Kidney (tissue), 22 donors: Measurements from ENCODE around the gene PIK3R2. TPM values are rescaled to one million over a fixed set of nuclear protein-coding genes. Genes with fewer than 3 reads are reported as not detected.
"Not testable (repeated sequence)": the region's sequence is repeated elsewhere in the genome, so short reads cannot be mapped to it uniquely, and the experiment has no call there.

Source experiments
- DNase-seq, 5 donors: peaks; one replicate each; pipeline ENCODE4 v3.0.0-alpha.2; 2013 to 2020
- FAIRE-seq: peaks from 2 replicates; lab custom pipeline; 2012; peaks lifted over from hg19 to GRCh38; lab: Jason Lieb, UNC
- H3K27ac ChIP-seq, 2 donors: one replicate each; pipeline ENCODE4 v1.7.0; 2013; ENCODE audit warnings: low read depth in 2 of 2, low read length in 2 of 2, inconsistent platforms in 1 of 2
- H3K27me3 ChIP-seq: one replicate; pipeline ENCODE4 v1.7.1; 2013; ENCODE audit warnings: low read length, inconsistent platforms; ENCODE audit not compliant: control insufficient read depth, insufficient read depth
- H3K36me3 ChIP-seq, 3 donors: one replicate each; pipeline versions ENCODE4 v1.7.0 to v1.7.1; 2013; ENCODE audit warnings: low read length in 3 of 3, control low read depth in 1 of 3, inconsistent platforms in 1 of 3; ENCODE audit not compliant: insufficient read depth in 3 of 3, control insufficient read depth in 2 of 3
- H3K4me1 ChIP-seq, 3 donors: one replicate each; pipeline versions ENCODE4 v1.7.0 to v1.7.1; 2013; ENCODE audit warnings: low read length in 3 of 3, inconsistent platforms in 1 of 3, low read depth in 1 of 3; ENCODE audit not compliant: control insufficient read depth in 2 of 3, insufficient read depth in 2 of 3
- H3K4me3 ChIP-seq, 3 donors: one replicate each; pipeline versions ENCODE4 v1.7.0 to v1.8.1; 2013; ENCODE audit warnings: low read length in 3 of 3, control low read depth in 1 of 3, inconsistent platforms in 1 of 3
- H3K9ac ChIP-seq, 3 donors: one replicate each; pipeline versions ENCODE4 v1.7.0 to v1.7.1; 2013; ENCODE audit warnings: low read length in 3 of 3, control low read depth in 1 of 3, inconsistent platforms in 1 of 3
- H3K9me3 ChIP-seq, 3 donors: one replicate each; pipeline versions ENCODE4 v1.7.0 to v1.7.1; 2013; ENCODE audit warnings: low read length in 3 of 3, control low read depth in 1 of 3, inconsistent platforms in 1 of 3; ENCODE audit not compliant: control insufficient read depth in 2 of 3, insufficient read depth in 1 of 3
- intact Hi-C: fragments of 100-400 bp; cut with DNase I; formaldehyde crosslinking; loops from one replicate; pipeline ENCODE4 v1.11.1; 2022
- long read RNA-seq, 10 donors: library from polyadenylated mRNA in 1 of 10; unstranded in 1 of 10; transcript quantifications; one replicate each; pipeline ENCODE4 v2.0.0 and lab custom pipeline, GENCODE V29; 2021 to 2026
- polyA plus RNA-seq: library from polyadenylated mRNA; stranded (reverse); fragments of 350-450 nt; fragmentation: Illumina TruSeq; extraction: RNeasy Lipid Tissue Mini Kit (QIAGEN cat#74804); gene quantifications from one replicate; pipeline ENCODE4 v1.2.3, GENCODE V29; 2014; ENCODE audit warnings: low read depth, low replicate concordance; ENCODE audit not compliant: insufficient read depth
- total RNA-seq: library from RNA; stranded (reverse); fragmentation: NEBNext Ultra II Directional; extraction: Animal tissue kit (Norgen Biotek cat#: 25700); gene quantifications from one replicate; pipeline ENCODE4 v1.2.1, GENCODE V29; 2021
- TF ChIP-seq, protein P1 (sequence below): IDR thresholded peaks from 3 replicates; pipeline ENCODE4 v1.5.1; 2012; ENCODE audit warnings: mild to moderate bottlenecking, moderate library complexity, borderline replicate concordance; ENCODE audit not compliant: insufficient read depth; ENCODE audit errors: extremely low read depth
- donor health status: control.
- donor health status: control.
- donor health status: control.
- donor health status: control.
- donor health status: control.
- donor health status: DM: yes; HTN: yes; CAD: no.
- donor health status: Normal renal cell carcinoma (clear cell type).

PIK3R2 gene
- 29.6 TPM for total RNA-seq
- polyA plus RNA-seq: 10.1 TPM
- long read RNA-seq, donor 1, full-length matches to known transcripts: 9 of 17 reads
- long read RNA-seq, donor 1, partial matches to known transcripts: 8 of 17 reads
- long read RNA-seq, donor 1, other reads (novel, unspliced or antisense): 0 of 17 reads
- long read RNA-seq, donor 2, full-length matches to known transcripts: 2 of 2 reads
- long read RNA-seq, donor 2, partial matches to known transcripts: 0 of 2 reads
- long read RNA-seq, donor 2, other reads (novel, unspliced or antisense): 0 of 2 reads
- long read RNA-seq, donor 3, full-length matches to known transcripts: 6 of 12 reads
- long read RNA-seq, donor 3, partial matches to known transcripts: 6 of 12 reads
- long read RNA-seq, donor 3, other reads (novel, unspliced or antisense): 0 of 12 reads
- long read RNA-seq, donor 4, full-length matches to known transcripts: 2 of 2 reads
- long read RNA-seq, donor 4, partial matches to known transcripts: 0 of 2 reads
- long read RNA-seq, donor 4, other reads (novel, unspliced or antisense): 0 of 2 reads
- long read RNA-seq, donor 5: 0 reads
- long read RNA-seq, donor 6, full-length matches to known transcripts: 2 of 2 reads
- long read RNA-seq, donor 6, partial matches to known transcripts: 0 of 2 reads
- long read RNA-seq, donor 6, other reads (novel, unspliced or antisense): 0 of 2 reads
- long read RNA-seq, donor 7, full-length matches to known transcripts: 3 of 6 reads
- long read RNA-seq, donor 7, partial matches to known transcripts: 1 of 6 reads
- long read RNA-seq, donor 7, other reads (novel, unspliced or antisense): 2 of 6 reads
- long read RNA-seq, donor 8, full-length matches to known transcripts: 5 of 5 reads
- long read RNA-seq, donor 8, partial matches to known transcripts: 0 of 5 reads
- long read RNA-seq, donor 8, other reads (novel, unspliced or antisense): 0 of 5 reads
- long read RNA-seq, donor 9, full-length matches to known transcripts: 3 of 3 reads
- long read RNA-seq, donor 9, partial matches to known transcripts: 0 of 3 reads
- long read RNA-seq, donor 9, other reads (novel, unspliced or antisense): 0 of 3 reads
- long read RNA-seq, donor 10, full-length matches to known transcripts: 4 of 10 reads
- long read RNA-seq, donor 10, partial matches to known transcripts: 6 of 10 reads
- long read RNA-seq, donor 10, other reads (novel, unspliced or antisense): 0 of 10 reads

DNA sequence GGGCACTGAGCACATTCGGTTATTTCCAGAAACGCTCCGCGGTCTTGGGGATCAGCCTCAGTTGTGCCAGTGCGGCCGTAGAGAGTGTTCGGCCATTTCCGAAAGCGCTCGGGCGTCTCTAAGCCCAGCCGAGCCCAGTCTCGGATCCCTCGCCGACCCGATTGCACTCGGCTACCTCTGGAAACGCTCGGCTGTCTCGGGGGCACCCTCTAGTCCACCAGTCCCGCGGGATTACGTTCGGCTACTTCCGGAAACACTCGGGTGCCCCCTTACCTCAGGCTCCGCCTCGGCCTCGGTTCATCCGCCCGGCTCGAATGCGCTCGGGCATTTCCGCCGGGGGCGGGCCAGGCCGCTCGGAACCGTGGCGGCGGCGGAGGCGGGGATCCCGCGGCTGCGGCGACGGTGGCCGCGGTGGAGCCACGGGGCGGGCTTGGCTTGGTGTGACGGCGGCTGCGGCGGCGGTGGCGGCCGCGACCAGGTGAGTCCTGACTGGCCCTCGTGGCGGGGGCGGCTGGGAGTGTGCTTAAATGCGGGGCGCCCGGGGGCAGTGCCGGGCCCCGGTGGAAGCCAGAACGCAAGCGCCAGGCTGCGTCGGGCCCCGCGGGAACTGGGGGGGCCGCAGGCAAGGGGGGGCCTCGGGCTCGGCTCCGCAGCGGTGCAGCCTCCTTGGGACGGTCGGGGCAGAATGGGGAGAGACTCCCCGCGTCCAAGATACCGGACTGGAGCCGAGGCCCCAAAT is at the start of gene PIK3R2:
PIK3R2 (plus strand) TSS at position 347 of the 739 bp plus-strand sequence. CDS start 2,717 bp downstream, outside the sequence.
- no peaks in the 10 kb centered on the region for H3K9me3 ChIP-seq
- FAIRE-seq (peak; percentile 70), DNase-seq (peak; percentile 100)
- no peaks in the 10 kb centered on the region for H3K27me3 ChIP-seq
- H3K9ac ChIP-seq: peak within 1 kb of the TSS; percentile 66 to 90 (median 90)
- H3K4me1 ChIP-seq: peaks cover 0 to 33% (median 16%) of the 10 kb centered on the region in 3 donors
- peaks cover 0 to 4% (median 0%) of the 10 kb centered on the region in 3 donors for H3K36me3 ChIP-seq
- H3K4me3 ChIP-seq: peak within 1 kb of the TSS; percentile 79 to 86 (median 84)
- peak within 1 kb of the TSS; percentile 93 to 95 for H3K27ac ChIP-seq
- intact Hi-C loops: no loop called here
- TF ChIP-seq, protein P1, sequence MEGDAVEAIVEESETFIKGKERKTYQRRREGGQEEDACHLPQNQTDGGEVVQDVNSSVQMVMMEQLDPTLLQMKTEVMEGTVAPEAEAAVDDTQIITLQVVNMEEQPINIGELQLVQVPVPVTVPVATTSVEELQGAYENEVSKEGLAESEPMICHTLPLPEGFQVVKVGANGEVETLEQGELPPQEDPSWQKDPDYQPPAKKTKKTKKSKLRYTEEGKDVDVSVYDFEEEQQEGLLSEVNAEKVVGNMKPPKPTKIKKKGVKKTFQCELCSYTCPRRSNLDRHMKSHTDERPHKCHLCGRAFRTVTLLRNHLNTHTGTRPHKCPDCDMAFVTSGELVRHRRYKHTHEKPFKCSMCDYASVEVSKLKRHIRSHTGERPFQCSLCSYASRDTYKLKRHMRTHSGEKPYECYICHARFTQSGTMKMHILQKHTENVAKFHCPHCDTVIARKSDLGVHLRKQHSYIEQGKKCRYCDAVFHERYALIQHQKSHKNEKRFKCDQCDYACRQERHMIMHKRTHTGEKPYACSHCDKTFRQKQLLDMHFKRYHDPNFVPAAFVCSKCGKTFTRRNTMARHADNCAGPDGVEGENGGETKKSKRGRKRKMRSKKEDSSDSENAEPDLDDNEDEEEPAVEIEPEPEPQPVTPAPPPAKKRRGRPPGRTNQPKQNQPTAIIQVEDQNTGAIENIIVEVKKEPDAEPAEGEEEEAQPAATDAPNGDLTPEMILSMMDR: no peak

DNA sequence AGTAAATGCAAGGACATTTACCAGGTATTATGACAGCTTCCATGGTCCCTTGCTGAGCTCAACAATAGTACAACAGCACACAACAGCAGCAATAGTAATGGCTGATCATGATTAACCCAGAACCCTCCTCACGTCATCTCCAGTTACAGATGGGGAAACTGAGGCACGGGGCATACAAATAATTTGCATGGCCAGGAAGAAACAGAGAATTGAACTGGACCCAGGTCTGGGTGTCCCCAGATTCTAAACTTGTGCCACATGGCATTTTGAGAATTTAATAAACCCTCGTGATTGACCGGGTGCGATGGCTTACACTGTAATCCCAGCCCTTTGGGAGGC is 48.2 kb upstream of the PIK3R2 start:
- no peaks in the 10 kb centered on the region for H3K36me3 ChIP-seq
- H3K27me3 ChIP-seq: peaks cover 1% of the 10 kb centered on the region
- TF ChIP-seq, protein P1: no peak
- H3K27ac ChIP-seq: peak overlapping the region in 1 of 2 donors; percentile 65
- DNase-seq (no peak), FAIRE-seq (no peak)
- peaks cover 0 to 17% (median 8%) of the 10 kb centered on the region in 3 donors for H3K4me1 ChIP-seq
- peak overlapping the region; percentile 48 to 83 (median 62) for H3K4me3 ChIP-seq
- intact Hi-C loops: no loop called here
- no peaks in the 10 kb centered on the region for H3K9me3 ChIP-seq
- H3K9ac ChIP-seq: peak overlapping the region; percentile 4 to 72 (median 24)

DNA sequence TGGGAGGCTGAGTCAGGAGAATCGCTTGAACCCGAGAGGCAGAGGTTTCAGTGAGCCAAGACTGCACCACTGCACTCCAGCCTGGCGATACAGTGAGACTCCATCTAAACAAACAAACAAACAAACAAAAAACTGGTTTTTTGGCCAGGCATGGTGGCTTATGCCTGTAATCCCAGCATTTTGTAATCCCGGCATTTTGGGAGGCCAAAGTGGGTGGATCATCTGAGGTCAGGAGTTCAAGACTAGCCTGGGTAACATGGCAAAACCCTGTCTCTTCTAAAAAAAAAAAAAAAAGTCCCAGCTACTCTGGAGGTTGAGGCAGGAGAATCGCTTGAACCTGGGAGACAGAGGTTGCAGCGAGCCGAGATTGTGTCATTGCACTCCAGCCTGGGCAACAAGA is 47.7 kb upstream of the PIK3R2 start:
- H3K4me1 ChIP-seq: peaks cover 0 to 19% (median 8%) of the 10 kb centered on the region in 3 donors
- H3K27me3 ChIP-seq, H3K9ac ChIP-seq, H3K4me3 ChIP-seq, H3K9me3 ChIP-seq, H3K36me3 ChIP-seq, FAIRE-seq, intact Hi-C loops, H3K27ac ChIP-seq, DNase-seq: not testable (repeated sequence)
